ENCODE results near the gene MRPS34. TPM values are rescaled to one million over a fixed set of nuclear protein-coding genes. Genes with fewer than 3 reads are reported as not detected.
A peak's percentile ranks its signal among the peaks of the same experiment; 100 is the strongest.

Gene MRPS34
- total and polyA plus RNA-seq, 9 of the 15 experiments (the other 6 are each of a cell fraction or from before 2014, with no cell fraction given): 5.2 to 334 (median 92.8) TPM

GRCh38 chr16:1772362-1772907 is 499 bp downstream of the MRPS34 start, which contains the start of gene EME2 (continued):
- TF ChIP-seq ZNF592 (IDR thresholded peaks at IDR 0.05) (0 out of 2 replicates have a peak, but pooled peaks have one; percentile 14), ZNF232 (CRISPR knock-in tag; IDR thresholded peaks at IDR 0.05) (0 out of 2 replicates have a peak, but pooled peaks have one; percentile 8), TEAD4 (IDR thresholded peaks at IDR 0.05; ENCODE audit: low read length) (no peak), TEAD4 (CRISPR knock-in tag; IDR thresholded peaks at IDR 0.05; ENCODE audit: borderline replicate concordance) (no peak), ZBTB43 (CRISPR knock-in tag; IDR thresholded peaks at IDR 0.05) (0 out of 2 replicates have a peak, but pooled peaks have one; percentile 71), TFAP4 (CRISPR knock-in tag; IDR thresholded peaks at IDR 0.05; ENCODE audit: borderline replicate concordance) (no peak; the same call in 1 of the 2 replicates), PREB (CRISPR knock-in tag; IDR thresholded peaks at IDR 0.05) (no peak), BCLAF1 (IDR thresholded peaks at IDR 0.05; ENCODE audit: borderline replicate concordance in 1 of 2, control insufficient read depth in 1 of 2, low read depth in 2 of 2, low read length in 1 of 2) (no peak), HDAC8 (tag; IDR thresholded peaks at IDR 0.05) (no peak), LEF1 (IDR thresholded peaks at IDR 0.05) (no peak)
- TF ChIP-seq, protein P1, sequence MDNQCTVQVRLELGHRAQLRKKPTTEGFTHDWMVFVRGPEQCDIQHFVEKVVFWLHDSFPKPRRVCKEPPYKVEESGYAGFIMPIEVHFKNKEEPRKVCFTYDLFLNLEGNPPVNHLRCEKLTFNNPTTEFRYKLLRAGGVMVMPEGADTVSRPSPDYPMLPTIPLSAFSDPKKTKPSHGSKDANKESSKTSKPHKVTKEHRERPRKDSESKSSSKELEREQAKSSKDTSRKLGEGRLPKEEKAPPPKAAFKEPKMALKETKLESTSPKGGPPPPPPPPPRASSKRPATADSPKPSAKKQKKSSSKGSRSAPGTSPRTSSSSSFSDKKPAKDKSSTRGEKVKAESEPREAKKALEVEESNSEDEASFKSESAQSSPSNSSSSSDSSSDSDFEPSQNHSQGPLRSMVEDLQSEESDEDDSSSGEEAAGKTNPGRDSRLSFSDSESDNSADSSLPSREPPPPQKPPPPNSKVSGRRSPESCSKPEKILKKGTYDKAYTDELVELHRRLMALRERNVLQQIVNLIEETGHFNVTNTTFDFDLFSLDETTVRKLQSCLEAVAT (IDR thresholded peaks at IDR 0.05): 0 out of 4 replicates have a peak, but pooled peaks of 1 of the 2 experiments have one; percentile 25
